GM23248 (cell line): ENCODE data around the gene SHISA6.

ENCODE experiments used
- EZH2 ChIP-seq: fragments of 200-600 bp; sonication (generic); IDR thresholded peaks from 2 replicates; pipeline ENCODE4 v1.6.1; 2018; ENCODE audit warnings: antibody characterized with exemption, mild to moderate bottlenecking; ENCODE audit not compliant: insufficient read depth, poor library complexity, severe bottlenecking
- EZH2phosphoT487 ChIP-seq: fragments of 200-600 bp; sonication (generic); IDR thresholded peaks from 2 replicates; pipeline ENCODE4 v1.6.1; 2018; ENCODE audit warnings: antibody characterized with exemption, moderate library complexity, mild to moderate bottlenecking, low read depth; ENCODE audit not compliant: insufficient read depth

GRCh38 chr17:11241611-11242226 lies 706 bp downstream of the SHISA6 start:
- TF ChIP-seq EZH2phosphoT487, result no peak
- TF ChIP-seq EZH2, result no peak
